GM18858 (cell line): ENCODE measurements around the gene TMEM179.

Experiments used
- ATAC-seq: cut with Tn5 transposase; IDR thresholded peaks from one replicate; pipeline ENCODE4 v1.9.1; 2021; ENCODE audit not compliant: unreplicated experiment

The TMEM179 gene

GRCh38 chr14:104557766-104558165, 46.8 kb downstream of the TMEM179 start:
- no peak for ATAC-seq

GRCh38 chr14:104557086-104557485, 47.5 kb downstream of the TMEM179 start:
- no peak for ATAC-seq

- no peak for ATAC-seq
Measured at GRCh38 chr14:104556256-104557021, 48.1 kb downstream of the TMEM179 start.

GRCh38 chr14:104555430-104556255, 48.9 kb downstream of the TMEM179 start:
- no peak for ATAC-seq

DNA sequence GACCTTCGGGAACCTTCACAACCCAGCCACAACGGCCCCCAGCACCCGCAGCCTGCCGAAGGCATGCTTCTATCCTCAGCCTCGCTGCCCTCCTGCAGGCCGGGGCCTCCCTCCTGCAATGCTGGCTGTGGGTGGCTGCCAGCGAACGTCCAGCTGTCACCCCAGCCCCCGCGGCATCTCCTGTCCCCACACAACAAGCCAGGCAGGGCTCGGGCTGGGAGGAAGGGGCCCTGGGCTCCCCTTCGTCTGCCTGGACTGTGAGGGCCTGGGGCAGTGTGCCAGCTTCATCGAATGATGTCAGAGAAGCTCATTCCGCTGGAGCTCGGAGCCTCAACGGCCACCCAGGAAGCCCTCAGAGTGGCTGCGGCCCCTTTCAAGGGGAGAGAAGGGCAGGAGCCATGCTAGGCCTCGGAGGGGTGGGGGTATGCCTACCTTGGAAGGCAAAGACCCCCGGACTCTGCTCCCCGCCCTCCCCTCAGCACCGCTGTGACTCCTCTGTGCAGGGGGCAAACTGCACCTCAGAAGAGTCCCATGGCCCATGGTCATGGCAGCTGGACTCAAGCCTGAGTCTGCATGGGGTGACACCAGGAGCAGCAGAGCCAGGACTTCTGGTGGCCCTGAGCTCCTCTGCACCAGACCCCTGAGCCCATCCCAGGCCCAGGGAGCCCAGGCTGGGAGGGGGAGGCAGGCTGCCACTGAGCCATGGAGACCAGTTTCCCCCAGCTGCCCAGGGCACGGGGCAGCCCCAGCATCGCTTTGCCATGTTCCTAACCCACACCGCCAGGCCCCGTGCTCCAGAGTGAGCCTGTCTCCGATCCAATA, 49.8 kb downstream of the TMEM179 start:
- no peak for ATAC-seq

GRCh38 chr14:104554088-104554607, 50.4 kb downstream of the TMEM179 start:
- ATAC-seq = no peak

GRCh38 chr14:104553166-104554087, 51.1 kb downstream of the TMEM179 start:
- no peak for ATAC-seq

DNA sequence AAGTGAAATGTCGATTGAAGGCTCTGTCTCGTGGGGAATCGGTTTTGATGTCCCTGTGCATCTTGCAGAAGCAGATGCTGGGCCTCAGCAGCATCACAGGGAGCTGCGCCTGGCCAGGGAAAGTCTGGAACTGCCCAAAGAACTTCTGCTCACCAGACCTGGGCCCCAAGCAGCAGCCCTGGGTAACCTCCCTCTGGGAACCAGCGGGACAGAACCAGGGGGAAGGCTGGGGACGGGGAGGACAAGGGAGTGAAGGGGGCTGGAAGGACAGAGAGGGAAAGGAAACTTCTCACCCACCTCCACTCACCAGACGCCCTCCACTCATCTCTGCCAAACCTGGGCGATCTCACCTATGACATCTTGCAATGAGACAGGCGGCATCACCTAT, 51.8 kb downstream of the TMEM179 start:
- ATAC-seq = no peak

GRCh38 chr14:104551851-104552737, 52.5 kb downstream of the TMEM179 start:
- no peak for ATAC-seq

- ATAC-seq = no peak
Measured at GRCh38 chr14:104550861-104551728, 53.5 kb downstream of the TMEM179 start.

DNA sequence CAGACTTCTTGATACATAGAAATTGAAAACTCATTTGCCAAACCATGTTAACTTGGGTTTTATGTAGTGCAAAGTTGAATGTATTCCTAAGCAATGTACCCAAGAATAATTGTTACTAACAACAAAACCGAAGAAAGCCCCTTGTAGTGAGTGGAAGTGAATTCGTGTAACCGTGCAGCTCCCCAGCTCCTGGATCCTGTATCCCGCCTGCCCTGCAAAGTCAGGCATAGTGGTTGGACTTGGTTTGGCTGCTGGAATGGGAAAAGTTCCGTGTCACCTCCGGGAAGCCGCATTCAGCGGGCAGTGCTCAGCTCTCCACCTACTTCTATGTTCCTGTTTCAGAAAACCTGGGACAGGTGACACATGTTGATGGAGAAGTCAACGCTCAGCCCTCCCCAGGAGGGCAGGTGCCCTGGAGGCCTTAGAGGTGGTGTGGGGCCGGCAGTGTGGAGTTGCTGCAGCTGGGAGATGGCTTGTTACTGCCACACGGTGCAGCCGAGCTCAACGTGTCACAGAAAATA, 54.2 kb downstream of the TMEM179 start:
- ATAC-seq = no peak

DNA sequence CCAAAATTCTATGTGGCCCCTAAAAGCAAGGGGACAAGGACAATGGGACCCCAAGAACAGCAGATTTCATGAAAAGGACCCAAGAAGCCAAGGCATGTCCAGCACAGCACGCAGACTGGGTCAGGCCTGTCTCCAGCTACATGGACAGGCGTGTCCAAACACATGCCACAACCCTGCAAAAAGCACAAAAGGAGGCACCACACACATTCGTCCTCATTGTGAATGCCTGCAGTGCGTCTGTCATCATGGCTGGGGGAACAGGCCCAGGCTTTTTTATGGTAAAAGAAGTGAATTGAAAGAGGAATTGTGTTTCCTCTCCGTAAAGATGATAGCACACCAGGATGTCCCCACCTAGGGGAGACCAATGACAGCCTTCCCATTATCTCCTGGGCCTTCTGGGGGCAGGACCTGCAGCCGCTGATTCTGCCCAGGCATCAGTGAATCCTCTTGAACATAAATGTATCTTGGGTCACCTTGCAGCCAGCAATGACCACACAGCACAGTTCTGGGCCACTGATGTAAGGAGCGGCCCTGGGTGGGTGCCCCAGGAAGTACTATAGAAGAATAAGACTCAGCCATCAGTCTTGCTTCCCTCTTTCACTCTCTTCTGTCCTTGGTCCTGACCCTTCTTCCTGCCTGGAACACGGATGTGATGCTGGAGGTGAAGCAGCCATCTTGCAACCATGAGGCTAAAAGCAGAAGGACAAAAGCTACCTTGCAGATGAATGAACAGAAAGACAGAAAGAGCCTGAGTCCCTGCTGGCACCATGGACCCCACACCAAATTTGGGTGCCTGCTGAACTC, 54.8 kb downstream of the TMEM179 start:
- ATAC-seq = no peak

DNA sequence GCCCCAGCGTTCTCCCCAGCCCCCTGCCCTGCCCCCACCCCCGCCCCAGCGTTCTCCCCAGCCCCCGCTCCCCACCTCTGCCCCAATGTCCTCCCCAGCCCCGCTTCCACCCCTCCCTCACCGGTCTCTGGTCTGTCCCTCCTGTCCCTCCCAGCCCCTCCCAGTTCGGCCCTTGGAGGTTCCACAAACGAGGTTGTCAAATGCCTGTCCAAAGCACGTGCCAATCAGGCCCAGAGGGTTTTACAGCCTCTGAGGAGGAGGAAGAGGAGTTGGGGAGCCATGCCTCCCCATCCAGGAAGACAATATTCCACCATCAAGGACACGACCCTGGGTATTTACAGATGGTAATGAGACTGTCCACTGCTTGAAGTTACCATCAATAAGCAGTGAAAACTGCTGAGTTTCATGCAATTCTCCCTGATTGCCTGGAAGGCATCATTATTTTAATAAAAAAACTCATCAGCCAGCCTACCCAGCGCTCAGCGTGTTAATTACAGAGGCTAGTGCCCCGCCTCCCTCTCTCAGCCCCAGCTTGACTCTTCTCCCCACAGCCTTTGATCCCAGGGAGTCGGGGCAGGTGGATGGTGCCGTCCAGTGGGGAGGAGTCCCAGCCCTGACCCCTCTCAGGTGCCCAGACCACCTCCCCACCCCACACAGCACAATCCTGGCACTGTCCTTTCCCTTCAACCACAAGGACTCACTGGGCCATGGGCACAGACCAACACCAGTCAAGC, 55.6 kb downstream of the TMEM179 start:
- ATAC-seq = no peak

DNA sequence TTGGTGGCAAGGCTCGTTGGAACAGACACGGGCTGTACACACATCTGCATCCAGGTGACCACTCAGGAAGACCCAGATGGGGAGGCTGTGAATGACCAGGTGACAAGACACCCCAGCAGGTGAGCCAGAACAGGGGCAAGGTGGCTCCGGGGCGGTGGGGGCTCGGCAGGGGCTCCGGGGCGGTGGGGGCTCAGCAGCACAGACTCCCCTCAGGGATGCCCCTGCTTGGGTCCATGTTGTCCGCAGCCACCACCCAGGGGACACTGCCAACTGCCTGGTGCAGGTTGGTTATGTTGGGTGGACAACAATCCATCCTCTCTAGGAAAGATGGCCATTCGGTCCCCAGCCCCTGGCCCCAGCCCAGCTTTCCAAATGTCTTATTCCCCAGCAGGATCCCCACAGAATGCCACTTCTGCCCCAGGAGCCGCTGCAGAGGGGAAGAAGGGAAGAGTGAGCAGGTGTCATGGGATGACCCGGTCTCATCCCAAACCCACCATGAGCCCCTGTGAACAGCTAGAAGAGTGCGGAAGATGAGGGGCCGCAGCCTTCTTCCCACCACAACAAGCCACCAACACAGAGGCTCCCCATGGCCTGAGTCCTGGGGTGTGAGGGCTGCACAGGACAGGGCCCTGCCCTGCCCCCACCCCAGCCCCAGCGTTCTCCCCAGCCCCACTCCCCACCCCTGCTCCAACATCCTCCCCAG, 56.4 kb downstream of the TMEM179 start:
- no peak for ATAC-seq

GRCh38 chr14:104547310-104547997, 57.1 kb downstream of the TMEM179 start:
- ATAC-seq = no peak
